Neutrophil (primary cell): ENCODE measurements around the gene MAST4.

Experiments used
- H3K27ac ChIP-seq: fragments of 200-600 bp; sonication (generic); 2 replicates; pipeline ENCODE4 v1.5.1; 2016; ENCODE audit warnings: mild to moderate bottlenecking, moderate library complexity
- H3K27me3 ChIP-seq: fragments of 200-600 bp; sonication (generic); 2 replicates; pipeline ENCODE4 v1.6.0; 2016; ENCODE audit warnings: mild to moderate bottlenecking
- H3K36me3 ChIP-seq: fragments of 200-600 bp; sonication (generic); 2 replicates; pipeline ENCODE4 v1.5.1; 2017
- H3K4me1 ChIP-seq, 2 experiments: fragments of 200-600 bp in 1 of 2; sonication (generic) in 1 of 2; 1 replicate in 1 of 2; 2 replicates in 1 of 2; pipeline versions ENCODE4 v1.5.1 to v1.6.1; 2013 to 2016; ENCODE audit warnings: low read depth in 1 of 2, low read length in 1 of 2, mild to moderate bottlenecking in 1 of 2, moderate library complexity in 1 of 2; ENCODE audit not compliant: control insufficient read depth in 1 of 2, insufficient read depth in 1 of 2
- H3K4me3 ChIP-seq, 2 experiments: fragments of 200-600 bp in 1 of 2; sonication (generic) in 1 of 2; 1 replicate in 1 of 2; 2 replicates in 1 of 2; pipeline ENCODE4 v1.5.1; 2013 to 2016; ENCODE audit warnings: low read depth in 1 of 2, low read length in 1 of 2, mild to moderate bottlenecking in 1 of 2, moderate library complexity in 1 of 2
- H3K9me3 ChIP-seq: fragments of 200-600 bp; sonication (generic); 2 replicates; pipeline ENCODE4 v1.5.1; 2016
- TF ChIP-seq, protein P1 (sequence below): fragments of 200-600 bp; sonication (generic); IDR thresholded peaks from 2 replicates; pipeline ENCODE4 v1.5.1; 2016; ENCODE audit warnings: antibody characterized with exemption

Gene MAST4

DNA sequence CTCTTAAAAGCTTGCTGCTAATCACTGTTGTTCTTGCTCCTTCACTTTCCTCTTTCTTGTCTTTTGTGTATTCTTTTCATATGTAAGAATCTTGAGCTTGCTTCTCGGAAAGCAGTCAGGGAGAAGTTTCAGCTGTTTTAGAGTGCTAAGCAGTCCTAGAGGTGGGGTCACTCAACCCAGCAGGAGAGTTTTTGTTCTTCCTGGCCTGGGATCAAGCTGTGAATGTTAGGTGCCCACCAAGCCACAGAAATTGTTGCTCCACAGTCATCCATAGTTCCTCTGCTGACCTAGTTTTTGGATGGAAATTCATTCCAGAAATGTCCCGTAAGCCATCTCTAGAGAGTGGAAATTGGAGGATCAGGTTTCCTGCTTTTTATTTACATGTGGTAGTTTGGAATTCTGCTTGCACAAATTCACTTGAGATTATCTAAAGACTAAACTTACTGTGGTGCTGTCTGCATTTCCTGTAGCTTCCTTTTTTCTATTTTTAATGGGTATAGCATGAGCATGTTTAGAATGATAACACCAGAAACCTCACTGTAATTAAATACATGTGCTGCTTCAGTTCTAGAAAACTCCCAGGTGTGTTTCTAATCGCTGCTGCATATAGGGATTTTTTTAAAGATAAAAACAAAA lies 108.7 kb downstream of the MAST4 start:
- Histone ChIP-seq H3K36me3 (no peaks in the 10 kb centered on the region), H3K4me3 (no peak overlapping the region), H3K4me1 (no peaks in the 10 kb centered on the region), H3K27ac (no peak overlapping the region), H3K9me3 (no peaks in the 10 kb centered on the region), H3K27me3 (no peaks in the 10 kb centered on the region)
- TF ChIP-seq, protein P1, sequence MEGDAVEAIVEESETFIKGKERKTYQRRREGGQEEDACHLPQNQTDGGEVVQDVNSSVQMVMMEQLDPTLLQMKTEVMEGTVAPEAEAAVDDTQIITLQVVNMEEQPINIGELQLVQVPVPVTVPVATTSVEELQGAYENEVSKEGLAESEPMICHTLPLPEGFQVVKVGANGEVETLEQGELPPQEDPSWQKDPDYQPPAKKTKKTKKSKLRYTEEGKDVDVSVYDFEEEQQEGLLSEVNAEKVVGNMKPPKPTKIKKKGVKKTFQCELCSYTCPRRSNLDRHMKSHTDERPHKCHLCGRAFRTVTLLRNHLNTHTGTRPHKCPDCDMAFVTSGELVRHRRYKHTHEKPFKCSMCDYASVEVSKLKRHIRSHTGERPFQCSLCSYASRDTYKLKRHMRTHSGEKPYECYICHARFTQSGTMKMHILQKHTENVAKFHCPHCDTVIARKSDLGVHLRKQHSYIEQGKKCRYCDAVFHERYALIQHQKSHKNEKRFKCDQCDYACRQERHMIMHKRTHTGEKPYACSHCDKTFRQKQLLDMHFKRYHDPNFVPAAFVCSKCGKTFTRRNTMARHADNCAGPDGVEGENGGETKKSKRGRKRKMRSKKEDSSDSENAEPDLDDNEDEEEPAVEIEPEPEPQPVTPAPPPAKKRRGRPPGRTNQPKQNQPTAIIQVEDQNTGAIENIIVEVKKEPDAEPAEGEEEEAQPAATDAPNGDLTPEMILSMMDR: no peak

DNA sequence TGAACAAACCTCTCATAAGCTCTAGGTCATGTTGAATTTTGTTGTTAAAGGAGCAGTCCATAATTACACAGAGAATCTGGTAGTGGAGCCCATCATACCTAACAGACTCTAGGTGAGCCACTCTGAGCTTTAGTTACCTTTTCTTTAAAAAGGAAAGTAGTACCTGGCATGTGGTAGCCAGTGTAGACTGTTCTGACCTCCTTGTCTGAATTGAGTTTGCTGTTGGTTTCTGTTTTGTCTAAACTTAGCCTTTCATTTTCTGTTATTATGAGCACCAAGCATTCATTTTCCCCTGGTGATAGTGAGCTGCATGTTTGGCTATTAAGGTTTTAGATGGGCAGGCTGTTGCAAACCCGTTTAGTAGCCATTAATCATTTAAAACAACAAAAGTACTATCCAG lies 112.2 kb downstream of the MAST4 start:
- no peaks in the 10 kb centered on the region for H3K27me3 ChIP-seq
- no peaks in the 10 kb centered on the region for H3K4me1 ChIP-seq
- TF ChIP-seq, protein P1: no peak
- H3K4me3 ChIP-seq: no peak overlapping the region
- no peaks in the 10 kb centered on the region for H3K36me3 ChIP-seq
- H3K9me3 ChIP-seq: peaks cover 8% of the 10 kb centered on the region
- no peak overlapping the region for H3K27ac ChIP-seq

DNA sequence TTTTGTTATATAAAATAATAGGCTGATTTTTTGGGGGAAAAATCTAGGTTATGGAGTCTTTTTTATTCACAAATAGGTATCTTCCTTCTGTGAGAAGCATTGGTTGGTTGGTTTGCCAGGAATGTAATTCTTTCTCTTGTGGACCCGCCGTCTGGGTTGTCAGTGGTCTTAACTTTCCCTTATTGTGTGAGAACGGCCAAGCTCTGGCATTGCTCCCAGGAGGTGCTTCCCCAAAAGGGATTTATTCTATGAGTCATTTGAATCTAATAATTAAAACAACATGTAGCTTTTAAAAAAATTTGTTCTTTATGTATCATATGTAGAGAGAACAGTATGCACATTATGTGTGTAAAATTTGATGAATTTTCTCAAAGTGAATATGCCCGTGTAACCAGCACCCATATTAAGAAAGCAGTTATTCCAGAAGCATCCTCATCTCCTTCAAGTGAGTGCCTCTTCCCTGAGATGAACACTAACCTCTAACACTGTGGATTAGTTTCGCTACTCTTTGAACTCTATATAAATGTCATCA lies 114.4 kb downstream of the MAST4 start:
- peaks cover 8% of the 10 kb centered on the region for H3K9me3 ChIP-seq
- H3K4me1 ChIP-seq: no peaks in the 10 kb centered on the region
- H3K4me3 ChIP-seq: no peak overlapping the region
- TF ChIP-seq, protein P1: no peak
- H3K27me3 ChIP-seq: no peaks in the 10 kb centered on the region
- H3K27ac ChIP-seq: no peak overlapping the region
- H3K36me3 ChIP-seq: no peaks in the 10 kb centered on the region

DNA sequence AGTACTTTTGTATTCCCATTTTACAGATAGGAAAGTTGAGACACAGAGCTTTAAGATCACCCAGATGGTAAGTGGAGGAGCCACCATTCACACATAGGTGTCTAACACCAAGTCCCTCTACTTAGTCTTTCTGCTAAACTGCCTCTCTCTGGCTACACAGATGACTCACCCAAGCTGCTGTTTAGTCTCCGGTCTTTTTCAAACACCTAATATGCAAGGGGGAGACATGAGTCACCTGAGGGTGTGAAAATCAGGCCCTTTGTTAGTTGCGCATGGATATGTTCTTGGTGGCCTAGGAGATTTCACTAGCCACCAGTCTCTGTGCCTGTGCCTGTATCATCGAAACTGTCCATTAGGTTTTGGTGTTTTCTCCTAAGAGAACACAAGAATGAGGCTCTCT lies 117.8 kb downstream of the MAST4 start:
- Histone ChIP-seq H3K4me3 (no peak overlapping the region), H3K36me3 (no peaks in the 10 kb centered on the region), H3K27ac (no peak overlapping the region), H3K4me1 (peaks cover 9 to 10% of the 10 kb centered on the region in 2 experiments), H3K9me3 (peaks cover 8% of the 10 kb centered on the region), H3K27me3 (no peaks in the 10 kb centered on the region)
- TF ChIP-seq, protein P1: no peak

DNA sequence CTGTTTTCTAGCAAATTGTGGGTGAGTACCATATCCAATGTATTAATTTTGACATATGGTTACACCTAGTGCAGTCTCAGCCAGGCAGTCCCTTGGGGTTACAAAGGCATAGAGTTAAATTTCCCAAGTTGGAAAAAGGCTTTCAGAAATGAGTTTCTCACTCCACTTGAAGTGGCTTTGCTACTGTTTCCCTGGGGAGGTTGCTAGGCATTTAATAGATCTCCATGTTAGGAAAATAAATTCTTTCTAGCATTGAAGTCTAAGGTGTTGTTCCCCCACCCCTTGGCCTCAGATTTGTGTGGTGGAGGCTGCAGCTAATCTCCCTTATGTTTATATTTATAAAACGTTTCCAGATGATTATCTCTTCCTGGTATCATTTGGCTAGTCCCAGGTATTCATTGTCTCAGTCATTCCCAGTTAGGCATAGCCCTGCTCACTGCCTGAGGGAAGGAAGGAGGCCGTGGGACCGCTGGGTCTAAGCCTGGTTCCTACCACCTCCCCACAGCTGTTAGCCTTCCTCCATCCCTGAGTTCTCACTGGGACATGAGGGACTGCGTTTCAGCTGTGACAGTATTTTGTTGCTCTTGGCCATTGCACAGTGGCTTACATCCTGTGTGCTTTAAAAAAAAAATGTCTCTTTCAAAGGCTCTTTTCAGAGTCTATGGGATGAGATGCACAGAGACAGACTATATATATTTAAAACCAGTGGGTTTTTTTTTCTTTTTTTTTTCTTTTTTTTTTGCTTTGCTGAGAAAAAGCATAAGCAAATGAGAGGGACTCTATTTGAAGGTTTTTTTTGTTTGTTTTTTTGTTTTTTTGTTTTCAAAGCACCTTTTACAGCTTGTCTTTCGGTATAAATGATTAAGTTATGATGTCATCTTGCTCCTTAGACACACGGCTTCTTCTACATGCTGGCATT lies 121.5 kb downstream of the MAST4 start:
- H3K36me3 ChIP-seq: no peaks in the 10 kb centered on the region
- H3K4me3 ChIP-seq: no peak overlapping the region
- no peaks in the 10 kb centered on the region for H3K27me3 ChIP-seq
- TF ChIP-seq, protein P1: no peak
- no peak overlapping the region for H3K27ac ChIP-seq
- H3K4me1 ChIP-seq: peaks cover 33 to 36% of the 10 kb centered on the region in 2 experiments
- no peaks in the 10 kb centered on the region for H3K9me3 ChIP-seq
